GM23338 (cell line): Measurements from ENCODE around the gene NEB. TPM values are rescaled to one million over a fixed set of nuclear protein-coding genes. Genes with fewer than 3 reads are reported as not detected.

Experiments
- ATAC-seq: fragments of 200-7000 bp; cut with Tn5 transposase; 3 replicates; pipeline ENCODE4 v1.9.1; 2020
- DNase-seq: peaks from one replicate; pipeline ENCODE4 v3.0.0-alpha.2; 2015; ENCODE audit warnings: low spot score
- H2AFZ ChIP-seq: fragments of 200-600 bp; sonication (generic); 2 replicates; pipeline ENCODE4 v1.8.0; 2016; ENCODE audit warnings: antibody characterized with exemption, mild to moderate bottlenecking, moderate library complexity
- H3F3A ChIP-seq: fragments of 200-600 bp; sonication (generic); replicated peaks from 2 replicates; pipeline ENCODE4 v1.8.0; 2017; ENCODE audit warnings: antibody characterized with exemption, mixed run types, low read depth
- H3K27ac ChIP-seq: fragments of 200-600 bp; sonication (generic); 2 replicates; pipeline ENCODE4 v1.6.1; 2016; ENCODE audit warnings: low read depth
- H3K27me3 ChIP-seq: fragments of 200-600 bp; sonication (generic); 2 replicates; pipeline ENCODE4 v1.8.0; 2016; ENCODE audit warnings: mild to moderate bottlenecking, mixed run types, moderate library complexity; ENCODE audit not compliant: insufficient read depth
- H3K36me3 ChIP-seq: fragments of 200-600 bp; sonication (generic); 2 replicates; pipeline ENCODE4 v1.8.0; 2016; ENCODE audit warnings: mild to moderate bottlenecking; ENCODE audit not compliant: insufficient read depth
- H3K4me1 ChIP-seq: fragments of 200-600 bp; sonication (generic); 2 replicates; pipeline ENCODE4 v1.8.0; 2016; ENCODE audit warnings: mild to moderate bottlenecking, moderate library complexity; ENCODE audit not compliant: insufficient read depth
- H3K4me2 ChIP-seq: fragments of 200-600 bp; sonication (generic); 2 replicates; pipeline ENCODE4 v1.7.1; 2017; ENCODE audit warnings: mixed run types
- H3K4me3 ChIP-seq: fragments of 200-600 bp; sonication (generic); 2 replicates; pipeline ENCODE4 v1.6.1; 2016; ENCODE audit warnings: mixed run types
- H3K79me2 ChIP-seq: fragments of 200-600 bp; sonication (generic); replicated peaks from 2 replicates; pipeline ENCODE4 v1.8.0; 2017; ENCODE audit warnings: mild to moderate bottlenecking; ENCODE audit not compliant: insufficient read depth
- H3K9me2 ChIP-seq: fragments of 200-600 bp; sonication (generic); 2 replicates; pipeline ENCODE4 v1.8.0; 2017; ENCODE audit not compliant: insufficient read depth
- H4K20me1 ChIP-seq: fragments of 200-600 bp; sonication (generic); replicated peaks from 2 replicates; pipeline ENCODE4 v1.8.0; 2017; ENCODE audit warnings: mild to moderate bottlenecking; ENCODE audit not compliant: insufficient read depth
- H3K27ac Mint-ChIP-seq: 2 replicates; pipeline ENCODE4 v1.8.0; 2020; ENCODE audit warnings: inconsistent platforms, mild to moderate bottlenecking, moderate library complexity, mixed read lengths
- H3K27me3 Mint-ChIP-seq: 3 replicates; pipeline ENCODE4 v1.8.0; 2022; ENCODE audit warnings: low read depth, mild to moderate bottlenecking, moderate library complexity, mixed read lengths, inconsistent platforms; ENCODE audit not compliant: insufficient read depth, poor library complexity
- H3K36me3 Mint-ChIP-seq: 3 replicates; pipeline ENCODE4 v1.8.0; 2021; ENCODE audit warnings: low read depth, mild to moderate bottlenecking, inconsistent platforms, moderate library complexity, mixed read lengths
- H3K4me1 Mint-ChIP-seq: 3 replicates; pipeline ENCODE4 v1.8.0; 2020; ENCODE audit warnings: mild to moderate bottlenecking, inconsistent platforms, mixed read lengths
- H3K4me3 Mint-ChIP-seq: 3 replicates; pipeline ENCODE4 v1.8.0; 2021; ENCODE audit warnings: moderate library complexity, mild to moderate bottlenecking, inconsistent platforms, mixed read lengths
- H3K9me3 Mint-ChIP-seq: 3 replicates; pipeline ENCODE4 v1.8.0; 2020; ENCODE audit warnings: moderate library complexity, mild to moderate bottlenecking, inconsistent platforms, mixed read lengths
- CREB1 ChIP-seq: fragments of 250-450 bp; sonication (Bioruptor Pico); IDR thresholded peaks from 2 replicates; pipeline ENCODE4 v1.5.0; 2020; ENCODE audit warnings: low read depth, mild to moderate bottlenecking, moderate library complexity
- ETS1 ChIP-seq: IDR thresholded peaks from 2 replicates; pipeline ENCODE4 v1.6.1; 2016; ENCODE audit warnings: antibody characterized with exemption
- EZH2 ChIP-seq: fragments of 200-600 bp; sonication (generic); IDR thresholded peaks from one replicate; pipeline ENCODE4 v1.8.0; 2017; ENCODE audit warnings: antibody characterized with exemption, mild to moderate bottlenecking, low read depth; ENCODE audit not compliant: unreplicated experiment
- EZH2phosphoT487 ChIP-seq: fragments of 200-600 bp; sonication (generic); IDR thresholded peaks from one replicate; pipeline ENCODE4 v1.8.1; 2018; ENCODE audit warnings: antibody characterized with exemption; ENCODE audit not compliant: unreplicated experiment
- REST ChIP-seq: IDR thresholded peaks from one replicate; pipeline ENCODE4 v1.6.1; 2018; ENCODE audit warnings: antibody characterized with exemption; ENCODE audit not compliant: unreplicated experiment
- STAT1 ChIP-seq: IDR thresholded peaks from one replicate; pipeline ENCODE4 v1.6.1; 2016; ENCODE audit warnings: antibody characterized with exemption; ENCODE audit not compliant: unreplicated experiment
- ZNF114 ChIP-seq: fragments of 250-450 bp; sonication (Bioruptor Pico); IDR thresholded peaks from 2 replicates; pipeline ENCODE4 v1.5.0; 2020; ENCODE audit warnings: mild to moderate bottlenecking, moderate library complexity
- ZNF331 ChIP-seq: fragments of 250-450 bp; sonication (Bioruptor Pico); IDR thresholded peaks from 2 replicates; pipeline ENCODE4 v1.5.0; 2020; ENCODE audit warnings: low read depth, mild to moderate bottlenecking, moderate library complexity
- ZNF462 ChIP-seq: fragments of 250-450 bp; sonication (Bioruptor Pico); IDR thresholded peaks from 2 replicates; pipeline ENCODE4 v1.5.0; 2020; ENCODE audit warnings: mild to moderate bottlenecking, moderate library complexity
- polyA plus RNA-seq: library from polyadenylated mRNA; unstranded; fragments of >200 nt; fragmentation: Nextera tagmentation; extraction: Ambion mirVana; gene quantifications from 2 replicates; pipeline ENCODE4 v1.2.1, GENCODE V29; 2016
- total RNA-seq: library from RNA; depleted of rRNA; stranded (reverse); fragments of >200 nt; shearing (Covaris generic); gene quantifications from 2 replicates; pipeline ENCODE4 v1.2.3, GENCODE V29; 2014

Gene NEB
- total and polyA plus RNA-seq, 2 experiments from 2014 or later: 6.2 to 13.7 TPM

GRCh38 chr2:151654085-151654484, 80.2 kb downstream of the NEB start (continued):
- TF ChIP-seq EZH2phosphoT487: no peak
- TF ChIP-seq STAT1: no peak
- TF ChIP-seq ETS1: no peak
- TF ChIP-seq REST: no peak

GRCh38 chr2:151651274-151651673, 83.0 kb downstream of the NEB start:
- DNase-seq (no peak), ATAC-seq (no peak)
- H4K20me1 ChIP-seq: no peaks in the 10 kb centered on the region
- Mint-ChIP-seq H3K27ac (no peak overlapping the region), H3K4me1 (no peaks in the 10 kb centered on the region), H3K9me3 (peaks cover 5% of the 10 kb centered on the region; the same call in 2 of the 3 replicates), H3K4me3 (no peak overlapping the region), H3K27me3 (peaks cover 3% of the 10 kb centered on the region), H3K36me3 (no peaks in the 10 kb centered on the region)
- H3K27me3 ChIP-seq: no peaks in the 10 kb centered on the region
- H3K4me3 ChIP-seq: no peak overlapping the region
- H3K27ac ChIP-seq: no peak overlapping the region
- H3K9me2 ChIP-seq: no peaks in the 10 kb centered on the region
- H3K4me2 ChIP-seq: no peak overlapping the region
- no peaks in the 10 kb centered on the region for H3K4me1 ChIP-seq
- H3K79me2 ChIP-seq: no peaks in the 10 kb centered on the region
- no peaks in the 10 kb centered on the region for H3K36me3 ChIP-seq
- TF ChIP-seq ZNF114 (CRISPR knock-in tag) (no peak), CREB1 (CRISPR knock-in tag) (no peak), STAT1 (no peak), EZH2 (no peak), ZNF331 (CRISPR knock-in tag) (no peak), REST (no peak), ZNF462 (CRISPR knock-in tag) (no peak)
- no peak overlapping the region for H2AFZ ChIP-seq
- H3F3A ChIP-seq: no peaks in the 10 kb centered on the region
